Measurements from ENCODE around the gene PAFAH1B2.
"Not testable (repeated sequence)": the region's sequence is repeated elsewhere in the genome, so short reads cannot be mapped to it uniquely, and the experiment has no call there.

The PAFAH1B2 gene

GRCh38 chr11:117206111-117206510 is 62.0 kb downstream of the PAFAH1B2 start:
- not testable (repeated sequence) for DNase-seq

DNA sequence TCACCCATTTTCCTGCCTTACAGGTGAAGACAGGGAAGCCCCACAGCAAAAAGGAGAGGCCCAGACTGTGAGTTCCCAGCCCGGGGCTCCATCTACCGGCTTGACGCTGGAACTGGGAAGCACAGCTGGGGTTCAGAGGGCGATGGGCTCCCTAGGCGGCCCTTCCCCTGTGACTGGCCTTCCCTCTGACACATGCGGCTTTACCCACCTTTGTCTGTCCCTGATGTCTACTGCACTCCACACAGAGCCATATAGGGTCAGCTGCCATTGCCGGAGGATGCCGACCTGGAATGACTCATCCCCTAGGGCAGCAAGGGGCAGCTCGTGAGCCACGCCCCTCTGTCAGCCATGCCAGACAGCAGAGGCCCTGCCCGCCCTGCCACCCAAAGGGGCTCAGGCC is 62.8 kb downstream of the PAFAH1B2 start:
- DNase-seq, result not testable (repeated sequence)

DNA sequence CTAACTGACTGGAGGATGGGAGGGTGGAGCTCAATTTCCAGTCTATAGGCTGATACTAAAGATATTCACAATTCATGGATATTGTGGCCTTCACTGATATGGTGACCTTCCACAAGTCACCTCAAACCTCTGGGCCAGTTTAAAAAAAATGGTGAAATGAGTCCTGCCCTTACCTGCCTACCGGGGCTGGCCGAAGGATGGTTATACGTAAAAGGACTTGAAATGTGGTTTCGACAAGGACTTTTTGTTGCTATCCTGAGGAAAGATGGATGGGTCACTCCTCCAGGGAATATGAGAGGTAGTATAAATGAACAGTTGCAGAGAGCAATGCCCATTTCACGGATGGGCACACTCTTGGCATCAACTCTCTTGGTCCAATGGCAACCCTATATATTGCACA is 63.4 kb downstream of the PAFAH1B2 start:
- not testable (repeated sequence) for DNase-seq

GRCh38 chr11:117208710-117209109 is 64.6 kb downstream of the PAFAH1B2 start:
- not testable (repeated sequence) for DNase-seq

DNA sequence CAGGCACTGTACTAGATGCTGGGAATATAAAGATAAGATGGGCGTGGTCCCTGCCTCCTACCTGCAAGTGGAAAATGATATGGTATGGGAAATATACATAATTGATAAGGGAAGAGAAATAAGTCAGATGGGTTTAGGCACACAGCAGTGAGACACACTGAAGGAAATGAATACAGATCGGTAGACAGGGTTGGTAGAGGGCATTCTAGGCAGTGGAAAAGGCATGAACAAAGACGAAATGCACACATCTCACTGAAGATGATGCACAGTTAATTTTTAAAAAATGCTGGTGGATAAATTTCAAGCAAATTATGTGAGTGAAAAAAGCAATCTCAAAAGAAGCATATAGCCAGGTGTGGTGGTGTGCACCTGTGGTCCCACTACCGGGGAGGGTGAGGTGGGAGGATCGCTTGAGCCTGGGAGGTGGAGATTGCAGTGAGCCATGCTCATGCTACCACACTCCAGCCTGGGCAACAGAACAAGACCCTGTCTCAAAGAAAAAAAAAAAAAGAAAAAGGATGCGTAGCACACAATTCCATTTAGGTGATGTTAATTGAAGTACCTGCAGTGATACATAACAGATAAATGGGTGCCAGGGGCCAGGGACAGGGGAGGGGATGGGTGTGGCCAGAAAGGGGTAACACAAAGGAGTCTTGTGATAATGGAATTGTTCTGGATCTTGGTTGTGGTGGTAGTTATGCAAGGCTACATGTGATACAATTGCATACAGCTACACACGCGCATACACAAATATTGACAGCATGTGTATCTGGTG is 65.5 kb downstream of the PAFAH1B2 start:
- DNase-seq, result not testable (repeated sequence)

- no peak for DNase-seq
Measured at GRCh38 chr11:117210620-117211019, 66.5 kb downstream of the PAFAH1B2 start.

DNA sequence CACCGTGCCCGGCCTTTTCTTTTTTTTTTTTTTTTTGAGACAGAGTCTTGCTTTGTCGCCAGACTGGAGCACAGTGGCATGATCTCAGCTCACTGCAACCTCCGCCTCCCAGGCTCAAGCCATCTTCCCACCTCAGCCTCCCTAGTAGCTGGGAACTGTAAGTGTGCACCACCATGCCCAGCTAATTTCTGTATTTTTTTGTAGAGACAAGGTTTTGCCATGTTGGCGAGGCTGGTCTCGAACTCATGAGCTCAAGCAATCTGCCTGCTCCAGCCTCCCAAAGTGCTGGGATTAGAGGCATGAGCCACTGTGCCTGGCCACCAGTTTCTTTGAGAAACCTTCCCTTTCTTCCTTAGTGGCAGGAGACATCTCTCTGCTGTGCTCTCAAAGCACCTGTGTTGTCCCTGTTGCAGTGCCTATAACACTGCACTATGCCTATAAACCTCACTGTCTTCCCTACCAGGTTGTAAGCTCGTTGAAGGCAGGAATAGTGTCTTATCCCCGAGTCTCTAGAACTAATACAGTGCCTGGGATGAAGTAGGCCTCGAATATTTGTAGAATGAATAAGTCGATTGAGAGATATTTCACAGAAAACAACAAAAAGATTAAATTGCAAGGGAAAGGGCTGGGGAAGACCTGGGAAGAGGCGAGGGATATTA is 68.7 kb downstream of the PAFAH1B2 start:
- no peak for DNase-seq

- DNase-seq, result no peak
Measured at GRCh38 chr11:117214404-117215110, 70.5 kb downstream of the PAFAH1B2 start.

DNA sequence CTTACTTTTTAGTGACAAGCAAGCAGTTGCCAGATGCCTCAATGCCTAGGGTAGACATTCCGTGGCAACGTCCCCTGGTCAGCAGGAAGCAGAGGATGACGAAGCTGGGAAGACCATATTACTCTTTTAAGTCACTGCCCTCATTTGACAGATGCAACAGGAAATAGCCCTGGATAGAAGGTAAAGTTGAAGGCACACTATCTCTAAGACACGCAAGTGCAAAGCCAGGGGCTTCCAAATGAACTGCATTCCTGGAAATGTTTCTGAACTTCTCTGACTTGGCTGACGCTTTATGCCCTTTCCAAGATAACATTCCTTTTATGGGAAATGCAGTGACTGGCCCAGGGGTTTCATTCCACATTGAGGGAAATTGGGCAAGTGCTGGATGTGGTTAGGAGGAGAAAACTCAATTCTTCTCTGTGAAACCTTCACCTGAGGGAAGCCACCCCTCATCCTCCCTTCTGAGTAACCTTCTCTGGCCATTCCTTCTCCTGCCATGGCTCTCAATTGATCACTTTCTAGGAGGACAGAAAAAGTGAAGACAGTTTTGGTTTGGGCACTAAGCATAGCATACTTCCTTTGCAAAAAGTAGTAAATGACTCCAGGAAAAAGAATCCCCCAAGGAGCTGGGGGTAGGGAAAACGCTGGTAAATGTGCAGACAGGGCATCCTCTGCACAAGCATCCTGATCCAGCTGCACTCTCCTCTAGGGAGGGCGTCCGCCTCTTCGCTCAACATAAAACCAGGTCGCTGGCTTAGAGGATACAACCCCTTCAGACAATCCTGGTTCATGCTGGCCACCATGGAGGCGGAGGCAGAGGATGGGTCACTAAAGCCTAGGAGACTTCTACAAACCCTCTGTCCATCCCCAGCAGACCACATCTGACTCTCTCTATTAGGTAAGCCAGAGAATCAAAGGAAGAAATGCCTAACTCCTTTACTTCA is 73.3 kb downstream of the PAFAH1B2 start:
- no peak for DNase-seq

- DNase-seq, result no peak
Measured at GRCh38 chr11:117218133-117218915, 74.2 kb downstream of the PAFAH1B2 start.

- DNase-seq, result no peak
Measured at GRCh38 chr11:117219001-117219400, 74.9 kb downstream of the PAFAH1B2 start.

DNA sequence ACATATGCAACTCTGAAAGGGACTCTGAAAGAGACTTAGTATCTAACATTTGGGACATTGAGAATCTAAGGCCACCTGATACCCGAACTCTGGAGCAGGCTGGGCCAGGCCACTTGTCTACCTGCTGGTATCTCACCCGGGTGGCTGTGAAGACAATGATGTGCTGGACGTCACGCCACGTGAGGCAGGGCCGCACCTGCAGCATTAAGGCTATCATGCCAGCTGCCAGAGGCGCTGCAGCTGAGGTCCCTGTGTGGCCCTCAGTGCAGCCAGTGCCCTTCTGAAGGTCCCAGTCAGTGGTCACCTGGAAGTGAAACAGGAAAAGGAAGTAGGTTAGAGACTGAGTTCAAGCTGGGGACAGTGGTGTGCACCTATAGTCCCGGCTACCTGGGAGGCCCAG is 75.4 kb downstream of the PAFAH1B2 start:
- no peak for DNase-seq

DNA sequence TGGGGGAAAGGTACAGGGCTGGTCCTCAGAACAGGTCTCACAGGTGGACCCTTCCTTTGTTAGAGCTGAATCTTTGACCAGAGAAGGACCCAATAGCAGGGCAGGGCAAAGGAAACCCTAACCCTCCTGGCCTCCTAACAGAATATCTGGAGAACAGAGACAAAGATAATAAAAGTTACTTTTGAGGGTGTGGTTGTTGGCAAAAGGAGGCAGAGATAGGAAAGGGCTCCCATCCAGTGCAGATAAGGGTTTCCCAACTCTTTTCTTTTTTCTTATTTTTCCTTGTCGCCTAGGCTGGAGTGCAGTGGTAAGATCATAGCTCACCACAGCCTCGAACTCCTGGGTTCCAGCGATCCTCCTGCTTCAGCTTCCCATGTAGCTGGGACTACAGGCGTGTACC is 75.9 kb downstream of the PAFAH1B2 start:
- DNase-seq, result no peak

DNA sequence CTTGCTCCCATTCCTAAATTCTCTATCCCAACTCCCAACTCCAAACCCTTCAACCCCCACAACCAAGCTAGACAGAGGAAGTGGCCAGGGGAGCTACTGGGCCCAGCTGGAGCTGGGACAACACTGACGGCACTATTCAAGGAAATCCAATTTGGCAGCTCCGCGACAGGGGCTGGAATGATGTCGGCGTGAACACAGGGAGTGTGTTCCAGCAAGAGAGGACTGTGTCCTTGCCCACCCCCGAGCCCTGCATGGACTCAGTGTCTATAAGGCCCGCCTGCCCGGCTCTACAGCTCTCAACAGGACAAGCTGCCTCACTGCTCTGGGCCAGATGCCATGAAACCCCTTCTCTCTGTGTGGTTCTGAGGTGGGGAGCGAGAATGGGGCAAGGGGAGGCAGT is 76.5 kb downstream of the PAFAH1B2 start:
- no peak for DNase-seq

DNA sequence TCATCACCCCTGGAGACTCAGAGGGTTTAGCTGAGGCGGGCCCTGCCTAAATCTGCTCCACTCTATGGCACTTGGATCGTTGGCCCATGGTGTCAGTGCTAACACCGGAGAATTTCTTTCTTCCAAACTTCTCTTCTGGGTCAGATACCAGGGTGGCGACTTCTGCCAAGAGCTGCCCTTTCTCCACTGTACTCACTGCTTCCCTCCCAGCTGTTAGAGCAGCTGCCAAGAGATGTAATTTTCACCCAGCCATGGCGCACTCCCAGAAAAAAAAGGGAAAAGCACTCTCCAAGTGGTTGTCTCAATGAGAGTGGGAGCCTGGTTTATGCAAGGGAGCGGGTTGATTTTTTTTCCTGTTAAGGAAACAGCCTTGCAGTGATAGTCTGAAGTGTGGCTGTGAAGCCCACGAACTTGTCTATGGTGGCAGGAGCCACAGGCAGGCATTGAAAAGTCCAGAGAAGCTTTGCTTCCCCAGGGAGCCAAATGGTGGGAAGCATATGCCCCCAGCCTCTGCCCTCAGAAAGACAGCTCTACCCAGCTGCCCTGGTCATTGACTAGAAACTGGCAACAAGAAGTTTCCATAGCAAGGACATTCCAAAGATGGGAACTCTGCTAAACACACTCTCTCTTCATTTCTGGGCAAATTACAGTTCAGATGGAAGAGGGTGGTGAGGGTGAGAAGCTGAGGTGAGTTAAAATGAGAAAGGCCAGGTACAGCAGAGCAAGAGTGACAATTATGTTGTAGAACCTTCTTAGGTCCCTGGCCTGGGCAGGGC is 77.1 kb downstream of the PAFAH1B2 start:
- no peak for DNase-seq

DNA sequence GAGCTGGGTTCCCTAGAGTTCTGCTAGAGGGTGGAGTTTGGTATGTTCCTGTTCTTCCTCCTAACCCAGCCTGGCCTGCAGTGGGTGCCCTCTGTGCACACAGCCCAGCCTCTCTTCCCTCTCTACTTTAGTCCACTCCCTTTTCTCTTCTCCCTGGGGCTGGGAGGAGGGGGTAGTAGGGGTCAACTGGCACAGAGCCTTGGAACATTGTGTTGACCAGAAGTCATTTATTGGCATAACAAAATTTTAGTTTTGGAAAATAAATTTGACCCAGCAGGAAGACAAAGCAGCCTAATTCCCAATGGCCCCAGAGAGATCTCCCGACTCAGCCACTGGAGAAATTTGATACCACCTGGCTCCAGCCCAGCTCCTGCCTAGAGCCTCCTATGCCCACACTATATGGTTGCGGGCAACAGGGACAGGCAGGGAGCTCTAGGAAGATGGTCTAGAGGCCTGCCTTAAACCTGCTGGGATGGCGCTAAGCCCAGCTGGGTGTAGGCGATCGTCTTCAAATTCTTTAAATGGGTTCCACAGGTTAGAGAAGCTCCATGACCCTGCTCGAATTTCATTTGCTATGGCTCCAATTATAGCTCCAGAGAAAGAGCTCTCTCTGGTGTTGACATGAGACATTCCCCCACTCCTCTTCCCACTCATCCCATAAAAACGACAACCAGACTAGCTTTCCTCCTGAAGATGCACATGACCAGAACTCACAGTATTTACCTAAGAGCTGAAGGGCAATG is 77.9 kb downstream of the PAFAH1B2 start:
- no peak for DNase-seq

DNA sequence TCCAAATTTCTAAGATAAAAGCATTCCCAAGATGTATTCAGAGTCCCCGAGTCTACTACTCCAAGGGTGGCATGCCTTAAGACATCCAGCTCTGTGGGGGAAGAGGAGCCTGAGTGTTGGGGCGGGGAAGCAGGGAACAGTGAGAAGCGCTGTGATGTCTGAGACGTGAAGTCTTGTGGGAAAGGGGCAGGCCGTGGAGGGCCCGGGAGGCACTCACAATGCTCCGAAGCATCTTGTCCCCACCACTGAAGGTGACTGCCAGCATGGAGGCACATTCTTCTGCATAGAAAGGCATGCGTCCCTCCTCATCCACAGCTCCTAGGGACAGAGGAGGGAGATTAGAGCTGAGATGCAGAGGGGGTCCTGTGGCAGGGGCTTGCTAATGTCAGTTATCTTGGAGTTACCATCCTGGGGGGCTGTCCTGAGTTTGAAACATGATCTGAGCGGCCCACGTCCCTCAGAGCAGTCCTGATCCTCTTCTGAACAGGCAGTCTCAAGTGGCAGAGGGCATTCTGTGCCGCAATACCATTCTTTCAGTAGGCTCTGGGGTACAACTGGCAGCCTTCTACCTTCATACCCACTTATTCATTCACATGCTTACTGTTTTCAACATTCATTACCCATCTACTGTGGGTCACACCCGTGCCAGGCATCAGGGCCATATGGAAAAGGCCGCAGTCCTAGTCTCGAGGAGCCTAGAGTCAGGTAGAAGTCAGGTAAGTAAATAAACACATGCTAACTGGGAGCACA is 79.1 kb downstream of the PAFAH1B2 start:
- DNase-seq, result no peak

DNA sequence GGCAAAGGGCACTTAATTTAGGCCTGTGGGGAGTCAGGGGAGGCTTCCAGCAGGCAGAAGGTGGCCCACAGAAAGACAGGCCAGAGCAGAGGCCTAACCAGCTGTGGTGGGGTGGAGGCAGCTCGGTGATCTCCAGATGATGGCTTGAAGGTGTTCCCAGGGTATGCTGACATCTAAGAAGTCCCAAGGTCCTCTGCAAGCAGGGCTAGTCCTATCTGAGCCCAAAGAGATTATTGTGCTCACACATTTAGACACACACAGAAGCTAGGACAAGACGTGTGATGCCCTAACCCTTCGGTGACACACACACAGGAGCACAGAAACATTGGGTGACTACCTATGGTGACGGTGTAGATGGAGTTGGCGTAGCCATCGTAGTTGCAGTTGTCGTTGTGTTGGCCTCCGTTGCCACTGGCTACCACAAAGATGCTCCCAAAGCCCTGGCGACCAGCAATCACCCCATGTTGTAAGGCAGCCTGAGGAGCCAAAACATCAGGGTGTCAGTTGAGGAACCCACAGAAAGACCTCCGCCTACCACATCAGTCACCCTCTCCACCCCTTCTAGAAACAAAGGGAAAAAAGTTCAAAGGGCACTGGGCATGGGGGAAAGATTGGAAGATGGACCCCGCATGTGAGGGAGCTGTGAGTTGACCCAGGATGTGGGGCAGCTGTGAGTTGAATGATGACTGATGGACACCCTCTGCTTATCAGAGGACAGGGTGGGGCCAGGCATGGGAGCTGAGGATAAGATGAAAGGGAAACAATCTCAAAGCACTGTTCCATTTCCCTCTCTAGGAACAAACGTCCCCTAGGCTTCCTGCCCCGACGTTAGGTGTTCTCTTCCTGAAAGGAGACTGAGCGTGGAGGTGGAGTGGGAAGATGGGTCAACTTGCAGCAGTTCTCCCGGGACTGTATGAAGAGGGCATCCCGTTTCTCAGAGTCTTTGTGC is 79.9 kb downstream of the PAFAH1B2 start:
- DNase-seq, result no peak
